HEK293T (cell line): Measurements from ENCODE around the gene NDUFS7.
A peak's percentile ranks its signal among the peaks of the same experiment; 100 is the strongest.

ENCODE experiments used
- CTCF ChIA-PET: fragments of 350-600 bp; formaldehyde crosslinking; extraction: SDS; loops from one replicate; lab custom pipeline; 2021; ENCODE audit warnings: antibody characterized with exemption, inconsistent platforms; lab: Yijun Ruan, JAX
- POLR2A ChIA-PET: fragments of 350-600 bp; formaldehyde crosslinking; extraction: SDS; loops from one replicate; lab custom pipeline; 2020; ENCODE audit warnings: antibody characterized with exemption, inconsistent platforms; lab: Yijun Ruan, JAX
- DNase-seq: peaks from one replicate; pipeline ENCODE4 v3.0.0; 2012; ENCODE audit warnings: mixed read lengths; ENCODE audit errors: extremely low spot score
- ARNT ChIP-seq: fragments of 450-650 bp; IDR thresholded peaks from 2 replicates; pipeline ENCODE4 v1.6.1; 2017; ENCODE audit warnings: mild to moderate bottlenecking
- BHLHE40 ChIP-seq: fragments of 450-650 bp; IDR thresholded peaks from 2 replicates; pipeline ENCODE4 v1.6.1; 2016; ENCODE audit warnings: mild to moderate bottlenecking, moderate library complexity, borderline replicate concordance
- CTBP1 ChIP-seq: fragments of 450-650 bp; IDR thresholded peaks from 2 replicates; pipeline ENCODE4 v1.6.1; 2016; ENCODE audit warnings: borderline replicate concordance
- ELF4 ChIP-seq: fragments of 450-650 bp; IDR thresholded peaks from 2 replicates; pipeline ENCODE4 v1.6.1; 2017; ENCODE audit warnings: antibody characterized with exemption
- FOXA1 ChIP-seq: fragments of 450-650 bp; IDR thresholded peaks from 2 replicates; pipeline ENCODE4 v1.6.1; 2016; ENCODE audit warnings: mild to moderate bottlenecking
- FOXK2 ChIP-seq: fragments of 450-650 bp; IDR thresholded peaks from 2 replicates; pipeline ENCODE4 v1.6.1; 2016; ENCODE audit warnings: mild to moderate bottlenecking
- FOXM1 ChIP-seq: fragments of 450-650 bp; IDR thresholded peaks from 2 replicates; pipeline ENCODE4 v1.6.1; 2017; ENCODE audit warnings: mild to moderate bottlenecking, borderline replicate concordance
- HDGF ChIP-seq: fragments of 450-650 bp; IDR thresholded peaks from 2 replicates; pipeline ENCODE4 v1.6.1; 2017; ENCODE audit warnings: antibody characterized with exemption, borderline replicate concordance
- L3MBTL2 ChIP-seq: fragments of 450-650 bp; conservative IDR thresholded peaks from 2 replicates; pipeline ENCODE4 v1.6.1; 2016; ENCODE audit warnings: mild to moderate bottlenecking
- LEF1 ChIP-seq: fragments of 450-650 bp; IDR thresholded peaks from 2 replicates; pipeline ENCODE4 v1.6.1; 2017; ENCODE audit warnings: mild to moderate bottlenecking, borderline replicate concordance
- NFRKB ChIP-seq: fragments of 450-650 bp; IDR thresholded peaks from 2 replicates; pipeline ENCODE4 v1.6.1; 2016; ENCODE audit warnings: mild to moderate bottlenecking, moderate library complexity
- PKNOX1 ChIP-seq: fragments of 450-650 bp; IDR thresholded peaks from 2 replicates; pipeline ENCODE4 v1.6.1; 2016
- SP1 ChIP-seq: fragments of 450-650 bp; IDR thresholded peaks from 2 replicates; pipeline ENCODE4 v1.6.1; 2017
- SUZ12 ChIP-seq: fragments of 450-650 bp; IDR thresholded peaks from 2 replicates; pipeline ENCODE4 v1.6.1; 2016; ENCODE audit warnings: mild to moderate bottlenecking
- TARDBP ChIP-seq: fragments of 450-650 bp; IDR thresholded peaks from 2 replicates; pipeline ENCODE4 v1.6.1; 2016
- ZNF384 ChIP-seq: fragments of 450-650 bp; IDR thresholded peaks from 2 replicates; pipeline ENCODE4 v1.6.1; 2016

Gene NDUFS7

GRCh38 chr19:1434040-1434366, 50.3 kb downstream of the NDUFS7 start:
- ChIA-PET CTCF (no interaction called here), POLR2A (no interaction called here)
- TF ChIP-seq TARDBP (no peak), BHLHE40 (no peak), SP1 (no peak)
- no peak for DNase-seq

GRCh38 chr19:1434577-1435060, 50.9 kb downstream of the NDUFS7 start:
- no peak for DNase-seq
- TF ChIP-seq NFRKB (no peak), TARDBP (no peak), BHLHE40 (no peak), SUZ12 (no peak), L3MBTL2 (no peak), FOXK2 (no peak), ARNT (no peak), ELF4 (no peak), SP1 (no peak), FOXA1 (no peak), FOXM1 (no peak)
- ChIA-PET CTCF (no interaction called here), POLR2A (no interaction called here)

GRCh38 chr19:1435378-1435989, 51.8 kb downstream of the NDUFS7 start:
- ChIA-PET POLR2A (no interaction called here), CTCF (no interaction called here)

GRCh38 chr19:1437609-1438008, 53.9 kb downstream of the NDUFS7 start:
- peak; percentile 34; the same call in 1 of the 2 replicates for TF ChIP-seq ZNF384
- no peak for TF ChIP-seq BHLHE40
- no peak for TF ChIP-seq FOXK2
- no peak for TF ChIP-seq ARNT
- TF ChIP-seq TARDBP = no peak
- ChIA-PET CTCF (interaction anchor here (0.7 kb wide), 1 partner anchor 10 kb away, joined by 3 read pairs; no protein-coding TSS in a partner anchor), POLR2A (no interaction called here)
- no peak for DNase-seq

More at GRCh38 chr19:1435378-1435989, 51.8 kb downstream of the NDUFS7 start:
- DNase-seq = no peak
- no peak for TF ChIP-seq L3MBTL2
- TF ChIP-seq ZNF384 = no peak
- TF ChIP-seq PKNOX1 = no peak
- no peak for TF ChIP-seq HDGF
- TF ChIP-seq ELF4 = no peak
- no peak for TF ChIP-seq BHLHE40
- no peak for TF ChIP-seq LEF1
- no peak for TF ChIP-seq ARNT
- TF ChIP-seq FOXM1 = no peak
- TF ChIP-seq FOXA1 = no peak
- no peak for TF ChIP-seq CTBP1
- no peak for TF ChIP-seq FOXK2
- no peak for TF ChIP-seq TARDBP
- no peak for TF ChIP-seq NFRKB
- no peak for TF ChIP-seq SUZ12
- no peak for TF ChIP-seq SP1

GRCh38 chr19:1438035-1438932, 54.6 kb downstream of the NDUFS7 start, which contains the start of gene RPS15:
Gene RPS15, plus strand, starts transcription at chr19:1438396. Its CDS starts 30 bp downstream, at chr19:1438426.
- peak; percentile 95 for TF ChIP-seq ELF4
- peak; percentile 54; the same call in 1 of the 2 replicates for TF ChIP-seq CTBP1
- 0 out of 2 replicates have a peak, but pooled peaks have one; percentile 13 for TF ChIP-seq LEF1
- TF ChIP-seq FOXK2 = no peak
- no peak for TF ChIP-seq FOXM1
- TF ChIP-seq ARNT = 0 out of 2 replicates have a peak, but pooled peaks have one; percentile 9
- TF ChIP-seq L3MBTL2 = peak; percentile 24; the same call in 1 of the 2 replicates
- peak; percentile 94 for DNase-seq
- ChIA-PET POLR2A (no interaction called here), CTCF (interaction anchor here (0.7 kb wide), 1 partner anchor 31 kb away, joined by 5 read pairs; no protein-coding TSS in a partner anchor)

GRCh38 chr19:1438933-1439354, 55.2 kb downstream of the NDUFS7 start:
- DNase-seq = no peak
- CTCF ChIA-PET = interaction anchor here (0.7 kb wide), 1 partner anchor 30 kb away, joined by 5 read pairs; no protein-coding TSS in a partner anchor
- TF ChIP-seq FOXA1 (no peak), ARNT (no peak), LEF1 (no peak), HDGF (no peak), SUZ12 (no peak), ZNF384 (no peak), TARDBP (no peak), BHLHE40 (no peak), CTBP1 (no peak), NFRKB (no peak), SP1 (no peak), PKNOX1 (no peak), L3MBTL2 (no peak), FOXM1 (no peak), ELF4 (no peak), FOXK2 (no peak)
- POLR2A ChIA-PET = no interaction called here
